Fibroblast of villous mesenchyme (primary cell): Measurements from ENCODE around the gene OR1Q1. TPM values are rescaled to one million over a fixed set of nuclear protein-coding genes. Genes with fewer than 3 reads are reported as not detected.

Source experiments
- total RNA-seq: library from RNA; depleted of rRNA; stranded (reverse); fragments of >200 nt; gene quantifications from 2 replicates; pipeline ENCODE4 v1.2.3, GENCODE V29; 2012

Gene OR1Q1
- total RNA-seq, 1 donor, result not detected

Other genes with a start within 250 kb of the OR1Q1 start
- gene PTGS1, start 243.7 kb upstream of the OR1Q1 start, total RNA-seq, result 10.4 and 32.9 TPM in 2 replicates
- not detected in 2 replicates for gene OR1J1, start 136.8 kb upstream of the OR1Q1 start, total RNA-seq
- 0.32 and 0.43 TPM in 2 replicates for gene OR1J2, start 103.9 kb upstream of the OR1Q1 start, total RNA-seq
- gene OR1J4, start 95.6 kb upstream of the OR1Q1 start, total RNA-seq, result not detected in 2 replicates
- not detected in 2 replicates for gene OR1N1, start 87.4 kb upstream of the OR1Q1 start, total RNA-seq
- gene OR1N2, start 61.6 kb upstream of the OR1Q1 start, total RNA-seq, result not detected in 2 replicates
- not detected in 2 replicates for gene OR1L8, start 31.4 kb upstream of the OR1Q1 start, total RNA-seq
- gene OR1B1, start 42.9 kb downstream of the OR1Q1 start, total RNA-seq, result not detected in 2 replicates
- gene OR1L1, start 47.0 kb downstream of the OR1Q1 start, total RNA-seq, result not detected in 2 replicates
- not detected in 2 replicates for gene OR1L3, start 60.4 kb downstream of the OR1Q1 start, total RNA-seq
- not detected in 2 replicates for gene OR1L4, start 109.3 kb downstream of the OR1Q1 start, total RNA-seq
- not detected in 2 replicates for gene OR1L6, start 127.6 kb downstream of the OR1Q1 start, total RNA-seq
- not detected in 2 replicates for gene OR5C1, start 174.2 kb downstream of the OR1Q1 start, total RNA-seq
- gene OR1K1, start 185.4 kb downstream of the OR1Q1 start, total RNA-seq, result not detected in 2 replicates
- gene PDCL, start 213.8 kb downstream of the OR1Q1 start, total RNA-seq, result 31.6 and 43.6 TPM in 2 replicates